HG03342 (cell line): ENCODE data around the gene BCAS3.
"Not testable (repeated sequence)": the region's sequence is repeated elsewhere in the genome, so short reads cannot be mapped to it uniquely, and the experiment has no call there.

Experiments
- ATAC-seq: cut with Tn5 transposase; IDR thresholded peaks from one replicate; pipeline ENCODE4 v1.9.1; 2021; ENCODE audit warnings: mild to moderate bottlenecking, moderate library complexity; ENCODE audit not compliant: unreplicated experiment

The BCAS3 gene

GRCh38 chr17:61422869-61423268 is 745.2 kb downstream of the BCAS3 start:
- no peak for ATAC-seq

GRCh38 chr17:61423967-61424649 is 746.5 kb downstream of the BCAS3 start:
- ATAC-seq = no peak

DNA sequence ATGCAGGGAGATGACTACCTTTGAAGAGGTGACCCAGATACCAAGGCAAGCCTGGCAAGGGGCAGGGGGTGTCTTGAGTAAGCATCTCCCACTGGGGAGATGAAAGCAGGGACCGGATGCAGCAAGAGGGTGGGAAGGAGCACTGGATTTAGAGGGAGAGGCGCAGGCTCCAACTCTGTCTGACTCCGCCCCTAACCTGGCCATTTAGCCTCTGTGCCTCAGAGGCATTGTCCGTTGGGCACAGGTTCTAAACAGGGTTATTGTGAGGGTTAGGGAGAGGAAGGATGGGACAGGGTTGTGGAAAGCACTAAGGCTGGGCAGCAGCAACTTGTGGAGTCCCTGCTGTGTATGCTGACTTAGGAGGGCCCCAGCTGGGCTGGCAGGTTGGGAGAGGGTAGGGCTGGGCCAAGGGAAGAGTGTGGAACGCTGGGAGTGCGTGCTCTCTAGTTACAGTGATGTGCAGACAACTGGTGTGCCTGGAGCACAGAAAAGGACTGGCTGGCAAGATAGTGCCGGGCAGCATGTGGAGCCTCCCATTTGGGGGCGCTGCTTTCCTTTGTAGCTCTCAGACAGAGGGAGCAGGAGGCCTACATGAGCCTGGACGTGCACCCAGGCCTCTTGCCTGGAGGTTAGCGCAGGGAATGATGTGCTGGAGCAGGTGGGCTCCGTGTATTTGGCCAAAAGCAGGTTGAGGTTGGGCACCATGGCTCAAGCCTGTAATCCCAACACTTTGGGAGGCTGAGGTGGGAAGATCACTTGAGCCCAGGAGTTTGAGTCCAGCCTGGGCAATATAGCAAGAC is 748.2 kb downstream of the BCAS3 start:
- no peak for ATAC-seq

- ATAC-seq = no peak
Observed at GRCh38 chr17:61426482-61427304, 749.0 kb downstream of the BCAS3 start.

DNA sequence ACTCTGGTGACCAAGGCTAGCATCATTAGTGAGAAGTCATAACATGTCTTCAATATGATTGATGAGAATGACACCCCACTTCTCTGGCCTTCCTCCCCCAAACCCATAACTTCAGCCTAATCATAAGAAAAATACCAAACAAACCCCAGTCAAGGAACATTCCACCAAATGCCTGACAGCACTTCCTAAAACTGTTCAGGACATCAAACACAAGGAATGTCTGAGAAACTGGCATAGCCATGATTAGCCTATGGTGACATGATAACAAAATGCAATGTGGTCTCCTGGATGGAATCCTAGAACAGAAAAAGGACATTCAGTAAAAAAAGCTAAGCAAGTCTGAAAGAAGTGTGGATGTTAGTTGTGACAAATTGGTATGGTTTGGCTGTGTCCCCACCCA is 749.9 kb downstream of the BCAS3 start:
- ATAC-seq = no peak

- ATAC-seq = no peak
Observed at GRCh38 chr17:61429274-61429673, 751.6 kb downstream of the BCAS3 start.

GRCh38 chr17:61429831-61430230 is 752.2 kb downstream of the BCAS3 start:
- not testable (repeated sequence) for ATAC-seq

- no peak for ATAC-seq
Observed at GRCh38 chr17:61431594-61432311, 754.1 kb downstream of the BCAS3 start.

DNA sequence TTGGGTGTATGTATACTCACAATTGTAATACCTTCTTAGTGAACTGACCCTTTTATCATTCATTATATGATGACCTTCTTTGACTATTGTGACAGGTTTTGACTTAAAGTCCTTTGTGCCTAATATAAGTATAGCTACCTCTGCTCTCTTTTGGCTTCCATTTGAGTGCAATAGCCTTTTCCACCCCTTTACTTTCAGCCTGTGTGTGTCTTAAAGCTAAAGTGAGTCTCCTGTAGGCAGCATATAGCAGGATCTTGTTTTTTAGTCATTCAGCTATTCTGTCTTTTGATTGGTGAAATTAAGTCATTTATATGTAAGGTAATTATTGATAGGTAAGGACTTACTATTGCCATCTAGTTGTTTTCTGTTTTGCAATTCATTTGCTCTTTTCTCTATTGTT is 758.6 kb downstream of the BCAS3 start:
- no peak for ATAC-seq

DNA sequence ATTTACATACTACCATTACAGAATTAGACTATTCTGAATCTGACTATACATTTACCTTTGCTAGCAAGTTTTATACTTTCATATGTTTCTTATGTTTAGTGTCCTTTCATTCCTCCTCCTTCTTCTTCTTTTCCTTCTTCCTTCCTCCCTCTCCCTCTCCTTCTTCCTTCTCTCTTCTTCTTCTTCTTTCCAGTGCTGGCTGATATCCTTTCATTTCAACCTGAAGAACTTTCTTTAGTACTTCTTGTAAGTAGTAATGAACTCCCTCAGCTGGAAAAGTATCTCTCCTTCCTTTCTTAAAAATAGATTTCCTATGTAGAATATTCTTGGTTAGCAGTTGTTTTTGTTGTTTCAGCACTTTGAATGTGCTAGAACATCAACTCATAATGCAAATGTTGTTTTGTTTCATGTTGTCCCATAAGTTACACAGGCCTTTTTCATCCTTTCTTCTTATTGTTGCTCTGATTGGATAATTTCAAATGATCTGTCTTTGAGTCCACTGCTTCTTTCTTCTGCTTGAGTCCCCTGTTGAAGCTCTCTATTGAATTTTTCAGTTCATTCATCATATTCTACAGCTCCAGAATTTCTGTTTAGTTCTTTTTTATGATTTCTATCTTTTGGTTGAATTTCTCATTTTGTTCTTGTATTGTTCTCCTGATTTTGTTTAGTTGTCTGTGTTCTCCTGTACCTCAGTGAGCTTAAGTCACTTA is 759.5 kb downstream of the BCAS3 start:
- ATAC-seq = no peak

DNA sequence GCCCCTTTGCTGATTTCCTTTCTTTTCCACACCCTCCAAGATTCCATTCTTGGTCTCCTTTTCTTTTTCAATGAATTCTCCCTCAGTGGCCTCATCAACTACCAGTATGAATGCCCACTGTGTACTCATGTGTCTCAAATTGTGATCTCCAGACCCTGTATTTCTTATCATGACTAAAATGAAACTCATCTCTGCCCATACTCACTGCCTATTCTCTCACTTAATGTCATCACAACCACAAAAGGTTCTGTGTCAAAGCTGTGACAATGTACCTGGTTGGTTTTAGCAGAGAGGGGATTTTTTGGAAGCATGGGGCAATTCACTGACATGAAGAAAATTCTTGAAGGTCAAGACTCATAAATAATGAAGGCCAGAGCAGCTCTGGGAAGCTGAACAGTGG is 763.0 kb downstream of the BCAS3 start:
- no peak for ATAC-seq

- not testable (repeated sequence) for ATAC-seq
Observed at GRCh38 chr17:61441507-61441906, 763.9 kb downstream of the BCAS3 start.

DNA sequence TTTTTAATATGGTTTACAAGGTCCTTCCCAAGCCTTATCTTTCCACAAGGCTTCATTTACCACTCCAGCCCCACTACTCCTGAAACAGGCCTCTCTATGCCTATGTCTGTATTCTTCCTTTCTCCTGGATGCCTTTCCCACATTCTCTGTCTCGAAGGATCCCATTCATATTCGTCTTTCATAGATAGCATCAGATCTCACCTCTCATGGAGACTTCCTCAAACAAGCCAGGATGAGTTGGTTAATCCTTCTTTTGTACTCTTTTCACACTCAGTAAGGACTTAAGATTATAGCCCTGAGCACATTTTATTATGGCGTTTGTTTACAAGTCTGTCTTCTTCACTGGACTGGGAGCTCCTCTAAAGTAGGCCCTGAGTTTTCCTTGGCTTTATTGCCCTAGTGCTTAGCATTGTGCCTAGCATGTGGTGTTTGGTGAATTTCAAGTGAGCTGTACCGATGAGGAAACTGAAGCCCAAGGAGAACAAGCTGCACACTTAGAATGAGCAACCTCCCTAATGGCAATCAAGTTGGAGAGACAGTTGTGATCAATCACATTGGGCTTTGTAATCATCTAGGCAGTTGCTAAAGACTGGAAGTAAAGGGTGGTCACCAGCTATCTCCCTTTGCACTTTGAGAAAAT is 764.6 kb downstream of the BCAS3 start:
- no peak for ATAC-seq
